ENCODE results near the gene C1orf216.
"Not testable (repeated sequence)": the region's sequence is repeated elsewhere in the genome, so short reads cannot be mapped to it uniquely, and the experiment has no call there.

The C1orf216 gene, protein sequence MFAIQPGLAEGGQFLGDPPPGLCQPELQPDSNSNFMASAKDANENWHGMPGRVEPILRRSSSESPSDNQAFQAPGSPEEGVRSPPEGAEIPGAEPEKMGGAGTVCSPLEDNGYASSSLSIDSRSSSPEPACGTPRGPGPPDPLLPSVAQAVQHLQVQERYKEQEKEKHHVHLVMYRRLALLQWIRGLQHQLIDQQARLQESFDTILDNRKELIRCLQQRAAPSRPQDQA
- 8.4 to 26.2 (median 18.2) reads per million in 17 experiments for total RNA-seq

DNA sequence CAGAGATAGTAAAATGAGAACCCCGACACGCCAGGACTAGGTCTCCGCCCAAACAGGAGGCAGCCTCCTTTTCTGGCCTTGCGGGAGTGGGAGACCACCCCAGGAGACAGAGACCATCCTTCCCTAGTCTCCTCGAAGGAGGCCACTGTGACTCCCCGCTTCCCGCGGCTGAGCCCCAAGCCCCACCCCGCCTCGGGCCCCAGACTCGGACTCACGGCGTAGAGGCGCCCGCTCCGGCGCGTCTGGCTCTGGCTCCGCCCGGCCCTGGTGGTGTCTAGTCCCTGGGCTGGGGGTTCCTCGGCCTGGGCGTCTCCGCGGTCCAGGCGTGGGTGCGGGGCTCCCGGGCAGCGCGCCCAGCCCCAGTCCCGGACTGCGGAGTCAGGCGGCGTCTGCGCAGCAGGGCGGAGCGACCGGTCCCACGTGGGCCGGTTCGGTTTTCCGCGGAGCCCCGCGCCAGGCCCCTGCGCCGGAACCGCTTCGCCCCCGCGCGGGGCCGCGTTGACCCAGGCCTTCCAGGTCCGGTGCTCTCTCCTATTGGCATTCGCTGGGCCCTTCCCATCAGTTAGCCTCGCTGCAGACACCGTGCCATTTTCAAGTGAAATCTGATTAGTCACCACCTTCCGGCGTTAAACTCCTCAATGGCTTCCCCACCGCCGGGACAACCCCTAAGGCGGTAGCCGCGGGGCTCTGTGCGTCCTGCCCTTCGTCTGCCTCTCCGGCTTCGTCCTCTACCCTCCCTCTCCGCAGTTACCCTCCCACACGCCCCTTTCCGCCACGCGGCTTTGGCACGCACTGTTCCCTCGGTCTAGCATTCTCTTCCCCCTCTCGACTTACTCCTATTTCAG is at the start of gene C1orf216:
C1orf216 (minus strand) TSS at position 393 of the 845 bp plus-strand sequence. CDS start 2,563 bp downstream, outside the sequence.
- DNase-seq = peak; percentile 76 to 93 (median 85)

DNA sequence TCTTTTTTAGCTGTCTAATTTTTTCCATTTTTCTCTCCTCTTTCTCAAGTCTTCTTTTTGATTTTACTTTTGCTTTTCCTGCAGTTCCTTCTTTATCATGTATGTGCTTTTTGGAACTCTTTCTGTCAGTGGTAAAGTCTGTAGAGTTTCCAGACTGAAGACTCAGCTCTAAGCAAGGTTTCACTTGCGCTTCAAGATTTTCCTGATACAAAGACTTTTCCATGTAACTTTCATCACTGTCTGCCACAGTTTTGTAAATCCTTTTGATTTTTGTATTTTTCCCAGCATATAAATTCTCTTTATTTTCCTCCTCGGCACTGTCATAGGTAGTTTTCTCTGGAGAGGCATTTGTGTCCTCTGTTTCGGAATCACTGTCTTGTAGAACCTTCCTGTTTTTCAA is 45.6 kb upstream of the C1orf216 start:
- DNase-seq = no peak

DNA sequence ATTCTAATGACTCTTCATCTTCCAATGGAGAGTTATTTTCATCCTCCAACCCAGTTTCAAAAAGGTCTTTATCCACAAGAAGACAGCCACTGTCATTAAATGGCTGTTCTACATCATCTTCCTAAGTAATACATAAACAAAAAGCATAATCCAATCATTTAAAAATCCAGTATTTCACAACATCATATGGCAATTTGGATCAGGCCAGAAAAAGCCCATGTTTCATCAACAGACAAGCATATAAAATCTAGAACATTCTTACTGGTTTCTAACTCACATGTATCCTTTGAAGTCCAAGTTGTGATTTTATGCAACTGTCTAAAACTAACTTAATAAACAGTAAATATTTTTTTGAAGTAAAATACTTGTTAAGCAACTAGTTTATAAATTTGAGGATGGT is 44.5 kb upstream of the C1orf216 start:
- no peak for DNase-seq

DNA sequence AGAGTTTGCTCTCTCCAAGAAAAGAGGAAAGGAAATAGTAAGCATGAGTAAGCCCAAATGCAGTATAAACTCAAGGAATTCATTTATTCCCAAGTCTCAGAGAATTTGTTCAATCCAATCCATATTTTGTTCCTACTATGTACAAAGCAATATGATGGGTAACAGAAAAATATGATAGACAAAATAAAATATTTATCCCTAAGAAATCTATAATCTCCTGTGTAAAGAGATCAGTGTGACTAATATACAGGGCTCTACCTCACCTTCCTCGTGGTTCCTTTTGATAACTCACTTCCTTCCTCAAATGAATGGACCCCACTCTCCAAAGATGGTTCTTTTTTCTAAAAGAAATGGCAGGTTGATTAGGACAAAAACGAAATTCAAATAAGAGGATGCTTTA is 43.5 kb upstream of the C1orf216 start:
- peak in 1 of 4 experiments; percentile 6 for DNase-seq

DNA sequence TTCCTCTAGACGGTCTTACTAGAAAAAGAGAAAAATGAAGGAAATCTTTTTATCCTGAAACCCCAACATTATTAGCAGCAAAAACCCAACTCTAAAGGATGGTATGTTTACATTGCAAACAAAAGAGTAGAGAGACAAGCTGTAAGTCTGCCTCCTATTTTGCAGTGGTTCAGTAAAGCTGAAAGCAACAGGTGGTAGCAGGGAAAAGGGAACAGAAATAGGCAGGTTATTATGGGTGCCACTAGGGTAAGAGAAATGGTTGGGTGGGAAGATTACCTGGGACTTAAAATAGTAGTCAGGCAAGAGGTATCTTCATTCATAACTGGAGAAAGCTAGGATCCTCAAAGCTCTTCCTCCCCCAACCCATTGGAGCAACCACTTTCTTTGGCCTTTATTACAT is 37.4 kb upstream of the C1orf216 start:
- DNase-seq = no peak

DNA sequence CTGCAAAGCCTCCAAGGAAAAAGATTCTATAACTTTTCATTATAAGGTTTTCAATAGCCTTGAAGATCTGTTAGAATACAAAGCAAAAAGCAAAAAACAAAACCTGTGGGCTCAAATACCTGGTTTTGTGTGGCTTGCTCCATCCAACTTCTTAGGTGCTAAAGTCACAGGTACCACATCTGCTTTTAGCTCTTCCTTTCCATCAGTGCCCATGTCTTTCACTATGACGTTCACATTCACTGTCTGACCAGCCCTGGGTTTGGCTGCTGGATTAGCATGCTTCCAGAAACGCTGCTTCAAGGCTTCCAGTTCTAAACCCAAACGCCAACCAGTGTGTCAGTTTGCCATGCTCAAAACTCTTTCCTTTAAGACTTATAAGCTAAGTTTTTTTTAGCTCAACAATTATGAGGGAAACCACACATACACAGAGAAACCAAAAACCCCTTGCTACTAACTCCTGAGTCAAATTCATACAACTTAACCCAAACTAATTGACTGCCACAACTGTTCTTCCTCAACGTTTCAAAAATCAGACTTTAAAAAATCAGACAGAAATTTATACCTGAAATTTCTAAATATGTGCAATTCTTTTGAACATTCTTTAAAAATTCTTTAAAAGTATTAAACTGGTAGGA is 35.1 kb upstream of the C1orf216 start:
- no peak for DNase-seq

DNA sequence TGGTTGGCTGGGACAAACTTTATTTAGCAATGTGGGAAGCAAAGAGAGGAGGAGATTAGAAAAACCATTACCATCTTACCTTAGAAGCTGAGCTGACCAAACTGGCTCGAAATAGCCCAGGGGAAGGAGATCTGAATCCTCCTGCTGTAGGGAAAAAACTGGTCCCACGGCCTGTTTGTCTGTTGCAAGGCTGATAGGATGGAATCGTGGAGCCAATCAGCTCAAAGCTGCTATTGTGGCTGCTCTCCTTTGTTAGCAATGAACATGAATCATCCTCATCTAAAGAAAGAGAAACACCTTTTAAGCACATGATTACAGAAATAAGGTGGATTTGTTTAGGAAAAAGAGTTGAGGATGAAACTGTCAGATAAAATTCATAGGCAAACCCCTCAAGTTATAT is 29.6 kb upstream of the C1orf216 start:
- no peak for DNase-seq

DNA sequence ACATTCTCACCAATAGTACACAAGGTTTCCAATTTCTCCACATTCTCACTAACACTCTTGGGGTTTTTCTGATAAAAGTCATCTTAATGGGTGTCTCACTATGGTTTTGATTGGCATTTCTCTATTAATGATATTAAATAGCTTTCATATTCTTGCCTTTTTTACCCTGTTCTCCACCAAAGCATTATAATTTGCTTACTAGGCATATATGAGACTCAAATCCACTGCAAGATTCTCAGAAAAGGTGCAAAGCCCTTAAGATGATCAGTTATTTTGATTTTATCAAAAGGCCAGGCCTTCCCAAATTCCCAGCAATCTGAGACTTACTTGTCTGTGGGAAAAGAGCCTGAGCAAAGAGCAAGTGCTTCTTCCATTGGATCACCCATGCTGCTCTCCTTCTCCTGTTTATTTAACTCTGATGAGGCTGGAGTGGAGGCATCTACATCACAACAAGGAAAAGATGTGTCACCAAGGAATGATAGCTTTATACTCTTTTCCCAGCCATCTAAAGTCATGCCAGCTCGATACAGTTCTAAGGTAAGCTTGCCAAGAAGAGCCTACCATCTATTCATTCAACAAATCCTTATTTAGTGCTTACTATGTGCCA is 26.5 kb upstream of the C1orf216 start:
- no peak for DNase-seq

DNA sequence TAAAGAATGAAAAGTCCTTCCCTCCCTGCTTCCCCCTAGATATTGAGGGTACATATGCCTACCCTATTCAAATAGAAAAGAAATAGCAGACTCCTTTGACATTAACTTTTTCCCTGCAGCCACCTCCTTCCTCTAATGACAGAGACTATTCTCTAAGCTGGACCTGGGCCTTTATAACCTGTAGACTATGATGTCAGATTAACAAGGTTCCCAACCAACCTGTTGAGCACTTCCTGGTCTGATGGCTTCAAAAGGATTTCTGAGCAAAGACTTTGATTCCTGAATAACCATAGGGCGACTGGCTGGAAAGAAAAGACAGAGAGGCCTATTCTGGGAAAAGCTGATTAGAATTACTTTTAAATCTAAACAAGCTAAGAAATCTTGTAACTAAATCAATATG is 18.4 kb upstream of the C1orf216 start:
- no peak for DNase-seq

DNA sequence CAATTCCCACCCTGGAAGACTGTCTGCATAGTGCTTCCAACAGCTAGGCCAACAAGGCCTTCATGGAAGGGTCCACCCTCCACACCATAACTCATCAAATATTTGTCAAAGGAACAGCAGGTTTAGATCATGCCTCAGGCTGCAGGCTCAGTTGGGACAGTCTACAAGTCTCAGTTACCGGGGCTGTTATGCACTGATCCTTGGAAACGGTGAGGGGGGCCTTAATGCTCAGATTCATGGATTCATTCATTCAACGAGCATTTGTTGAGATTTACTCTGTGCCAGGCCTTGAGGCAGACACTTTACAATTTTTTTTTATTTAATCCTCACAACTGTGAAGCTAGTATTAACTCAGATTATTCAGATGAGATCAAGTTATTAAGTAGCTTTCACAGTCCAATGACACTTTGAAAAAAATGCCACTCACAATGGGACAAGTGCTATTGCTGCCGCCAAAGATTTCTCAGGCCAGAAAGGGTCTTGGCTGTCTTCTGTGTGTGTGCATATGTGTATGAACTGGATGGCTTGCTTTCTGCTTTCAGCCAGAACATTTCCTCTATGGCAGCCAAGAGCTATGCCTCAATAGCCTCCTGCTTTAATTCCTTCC is 8.9 kb upstream of the C1orf216 start:
- DNase-seq = no peak

DNA sequence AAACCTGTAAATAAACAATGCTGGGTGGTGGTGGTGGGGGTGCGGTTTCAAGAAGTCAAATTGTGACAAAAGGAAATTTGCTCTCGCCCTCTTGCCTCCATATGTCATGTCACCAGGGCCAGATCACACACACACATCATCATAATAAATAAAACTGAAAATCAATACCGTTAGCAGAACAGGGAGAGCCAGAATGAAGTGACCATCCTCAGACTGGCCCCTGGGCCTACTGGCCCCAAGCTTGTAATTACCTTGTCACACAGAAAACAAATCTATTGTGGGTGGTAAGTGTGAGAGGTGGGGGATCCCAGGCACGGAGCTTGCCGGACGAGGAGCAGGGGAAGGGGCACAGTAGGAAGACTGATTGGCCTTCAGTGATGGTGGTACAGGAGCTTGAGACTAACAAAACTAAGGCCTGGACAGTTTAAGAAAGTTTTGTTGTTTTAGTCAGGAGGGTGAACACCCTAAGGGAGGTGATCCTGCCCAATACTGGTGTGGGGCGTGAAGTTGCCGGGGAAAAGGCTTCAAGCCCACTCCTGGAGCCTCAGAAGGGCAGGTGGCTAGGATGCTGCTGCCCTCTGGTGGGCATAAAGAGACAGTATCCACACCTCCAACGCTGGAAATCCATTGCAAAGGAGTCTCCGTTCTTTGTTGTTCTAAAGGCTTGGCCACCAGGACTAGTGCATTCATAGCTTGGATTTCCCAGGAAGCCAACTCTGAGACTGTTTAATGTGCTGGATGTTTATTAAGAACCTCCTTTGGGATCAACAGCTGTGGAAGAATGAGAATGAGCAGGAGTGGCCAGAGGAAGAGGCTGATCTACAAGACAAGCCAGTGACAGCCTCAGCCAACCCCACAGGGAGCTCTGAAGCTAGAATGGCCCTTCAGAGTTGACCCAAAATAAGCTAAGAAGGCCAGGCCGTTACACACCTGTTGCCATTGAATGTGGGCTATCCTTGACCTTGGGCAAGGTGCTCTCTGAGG is 8.1 kb upstream of the C1orf216 start:
- DNase-seq = peak; percentile 58 to 77 (median 70)

DNA sequence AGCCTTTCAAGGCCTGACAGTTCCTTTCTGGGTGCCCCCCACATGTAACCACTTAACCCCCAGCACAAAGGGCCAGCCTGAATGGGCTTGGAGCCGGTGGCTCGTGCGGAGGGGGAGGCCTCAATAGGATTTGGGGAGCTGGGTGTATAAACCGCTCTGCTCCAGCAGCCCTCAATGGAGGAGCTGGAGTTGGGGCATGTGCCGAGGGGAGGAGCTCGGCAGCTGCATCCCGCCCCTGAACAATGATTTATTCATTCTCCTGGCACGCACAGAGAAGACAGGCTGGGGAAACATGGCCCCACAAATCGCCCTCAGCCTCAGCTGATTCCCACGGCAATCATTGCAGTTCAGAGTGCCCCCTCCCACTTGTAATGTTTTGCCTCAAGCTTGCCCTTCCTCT is 6.9 kb upstream of the C1orf216 start:
- peak in 2 of 4 experiments; percentile 27 to 40 for DNase-seq

DNA sequence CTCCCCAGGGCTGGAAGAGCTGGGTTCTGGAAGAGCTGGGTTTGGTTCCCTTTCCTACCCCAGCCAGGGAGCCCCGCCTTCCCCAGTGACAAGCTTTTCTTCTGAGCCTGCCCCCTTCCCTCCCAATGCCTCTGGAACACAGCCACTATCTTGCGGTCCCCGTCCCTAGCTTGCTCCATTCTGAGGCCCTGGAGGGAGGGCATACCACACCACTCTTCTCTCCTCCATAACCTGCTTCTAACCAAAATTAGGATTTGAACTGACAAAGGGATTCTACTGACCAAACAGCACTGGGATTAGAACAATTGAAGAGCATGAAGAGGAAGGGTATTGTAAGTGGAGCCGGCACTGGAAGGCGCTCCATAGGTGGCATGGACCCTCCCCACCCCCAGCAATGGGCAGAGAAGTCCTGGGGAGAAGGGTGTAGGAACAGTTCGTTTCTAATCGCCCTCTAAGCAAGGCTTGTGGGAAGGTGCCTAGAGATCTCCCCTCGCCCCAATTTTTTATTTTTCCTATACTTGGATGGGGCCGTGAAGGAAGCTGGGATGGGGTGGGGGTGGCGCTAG is 690 bp downstream of the C1orf216 start:
- peak; percentile 67 to 85 (median 78) for DNase-seq

DNA sequence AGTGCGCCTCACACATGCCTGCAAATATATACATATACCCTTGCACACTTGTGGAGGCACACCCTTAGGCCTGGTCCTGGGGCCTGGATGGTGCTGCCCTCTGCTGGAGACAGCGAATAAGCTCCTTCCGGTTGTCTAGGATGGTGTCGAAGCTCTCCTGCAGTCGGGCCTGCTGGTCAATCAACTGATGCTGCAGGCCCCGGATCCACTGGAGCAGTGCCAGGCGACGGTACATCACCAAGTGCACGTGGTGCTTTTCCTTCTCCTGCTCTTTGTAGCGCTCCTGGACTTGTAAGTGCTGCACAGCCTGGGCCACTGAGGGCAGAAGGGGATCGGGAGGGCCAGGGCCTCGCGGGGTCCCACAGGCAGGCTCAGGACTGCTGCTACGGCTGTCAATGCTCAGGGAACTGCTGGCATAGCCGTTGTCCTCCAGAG is 3.1 kb downstream of the C1orf216 start:
- DNase-seq = peak; percentile 80 to 87 (median 84)

DNA sequence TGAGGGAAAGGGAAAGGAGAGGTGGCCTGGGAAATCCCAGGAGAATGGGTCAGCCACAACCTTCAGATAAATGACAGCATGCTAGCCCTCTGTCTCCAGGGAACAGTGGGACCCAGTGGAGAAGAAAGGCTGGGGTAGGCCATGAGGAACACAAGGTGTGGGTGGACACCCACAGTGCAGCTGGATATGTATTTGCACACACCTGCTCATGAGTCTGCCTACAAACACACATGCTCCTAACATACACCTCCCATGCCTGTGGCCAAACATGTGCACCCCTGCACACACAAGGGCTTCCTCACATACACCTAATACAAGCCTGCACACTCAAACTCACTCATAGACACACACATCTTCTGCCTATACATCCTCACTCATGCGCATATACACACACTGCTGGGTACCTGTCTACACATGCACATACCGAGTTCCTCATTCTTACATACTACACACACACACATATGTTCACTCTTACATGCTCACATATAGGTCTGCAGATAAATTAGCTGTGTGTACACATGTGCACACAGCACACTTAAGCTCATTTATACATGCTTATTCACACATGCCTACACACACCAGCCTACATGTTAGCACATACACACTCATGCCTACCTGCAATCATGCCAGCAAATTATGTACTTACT is 3.6 kb downstream of the C1orf216 start:
- no peak for DNase-seq

DNA sequence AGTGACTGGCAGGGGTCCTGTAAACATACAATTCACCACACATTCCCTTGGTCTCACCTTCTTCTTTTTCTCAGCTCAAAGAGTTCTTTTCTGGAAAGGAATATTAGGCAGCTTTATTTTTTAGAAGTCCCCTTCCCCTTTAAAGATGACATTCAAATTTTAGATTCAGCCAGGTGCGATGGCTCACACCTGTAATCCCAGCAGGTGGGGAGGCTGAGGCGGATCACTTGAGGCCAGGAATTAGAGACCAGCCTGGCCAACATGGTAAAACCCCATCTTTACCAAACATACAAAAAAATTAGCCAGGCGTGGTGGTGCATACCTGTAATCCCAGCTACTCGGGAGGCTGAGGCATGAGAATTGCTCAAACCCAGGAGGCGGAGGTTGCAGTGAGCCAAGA is 7.6 kb downstream of the C1orf216 start:
- not testable (repeated sequence) for DNase-seq

DNA sequence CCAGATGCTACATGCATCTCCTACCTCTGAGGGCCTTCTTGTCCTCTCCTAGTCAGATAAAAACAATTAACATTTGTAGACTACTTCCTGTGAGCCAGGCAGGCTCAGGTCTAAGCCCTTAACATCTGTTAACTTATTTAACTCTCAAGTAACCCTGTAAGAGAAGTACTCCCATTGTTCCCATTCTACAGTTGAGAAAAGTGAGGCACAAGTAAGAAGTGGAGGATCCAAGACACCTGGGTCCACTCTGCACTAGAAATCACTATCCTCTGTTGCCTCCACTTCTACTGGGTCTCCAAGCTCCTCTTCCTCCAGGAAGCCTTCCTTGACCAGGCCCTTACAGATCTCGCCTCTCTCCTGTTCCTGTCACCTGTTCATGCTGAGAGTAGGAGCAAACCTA is 9.7 kb downstream of the C1orf216 start:
- DNase-seq = no peak

DNA sequence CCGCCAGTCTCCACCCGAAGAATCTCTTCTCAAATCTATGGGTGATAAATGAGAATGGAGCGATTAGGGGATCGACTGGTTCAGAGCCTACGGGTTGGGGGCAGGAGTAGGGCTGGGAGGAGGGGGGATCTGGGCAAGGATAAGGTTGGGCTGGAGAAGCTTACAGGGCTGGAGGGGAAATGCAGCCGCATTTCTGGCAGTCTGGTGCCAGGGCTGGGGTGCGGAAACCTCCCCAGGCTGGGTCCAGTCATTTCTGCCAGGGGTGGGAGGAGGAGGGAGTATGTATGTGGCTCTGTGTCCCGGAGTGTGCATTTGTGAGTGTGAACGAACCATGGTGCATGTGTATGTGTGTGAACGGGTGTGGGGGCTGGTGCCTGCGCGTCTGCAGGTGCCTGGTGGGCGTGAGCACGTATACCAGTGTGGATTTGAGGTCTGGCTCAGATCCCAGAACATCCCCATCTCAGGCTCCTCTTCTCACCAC is 10.2 kb downstream of the C1orf216 start:
- DNase-seq = peak in 1 of 4 experiments; percentile 7

DNA sequence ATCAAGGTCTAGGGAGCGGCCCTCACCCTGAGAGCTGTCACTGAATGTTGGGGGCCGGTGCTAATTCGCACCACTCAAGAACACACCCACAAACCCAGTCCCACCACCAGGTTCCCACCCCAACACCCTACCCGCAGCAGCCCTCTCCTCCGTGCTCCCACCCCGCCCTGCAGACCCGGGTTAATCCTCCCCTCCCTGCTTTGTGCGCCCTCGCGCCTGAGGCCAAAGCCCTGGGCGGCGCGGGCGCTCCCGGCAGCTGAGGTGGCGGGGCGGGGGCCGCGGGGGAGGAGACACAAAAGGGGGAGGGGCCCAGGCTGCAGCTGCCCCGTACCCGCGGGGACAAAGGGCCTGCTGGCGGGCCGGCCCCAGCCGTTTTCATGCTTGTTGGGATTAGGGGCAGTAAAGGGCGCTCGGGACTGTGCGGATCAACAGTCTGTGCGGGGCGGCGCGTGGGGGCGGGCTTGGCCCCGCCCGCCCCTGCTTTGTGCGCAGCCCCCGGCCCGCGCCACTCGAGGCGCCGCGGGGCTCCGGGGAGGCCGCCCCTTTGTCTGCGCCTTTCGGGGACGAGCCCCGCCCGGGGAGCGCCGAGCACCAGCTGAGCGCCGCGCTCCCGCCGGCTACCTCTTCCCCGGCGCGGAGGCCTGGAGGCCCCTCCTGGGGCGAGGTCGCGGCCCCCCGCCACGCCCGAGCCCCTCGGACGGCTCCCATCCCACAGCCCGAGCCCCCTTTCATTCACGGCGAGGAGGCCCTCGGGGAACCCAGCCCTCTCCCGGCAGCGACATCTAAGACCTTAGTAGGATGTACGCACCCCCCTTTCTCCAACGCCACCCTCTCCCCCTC is 10.9 kb downstream of the C1orf216 start:
- DNase-seq = peak in 2 of 4 experiments; percentile 14 to 33

Data from suppressor macrophage (primary cell).